ENCODE results near the gene WFIKKN1. TPM values are rescaled to one million over a fixed set of nuclear protein-coding genes. Genes with fewer than 3 reads are reported as not detected.

Gene WFIKKN1
- total RNA-seq, 2 donors from 2014 or later = 7.7 to 11.6 TPM

DNA sequence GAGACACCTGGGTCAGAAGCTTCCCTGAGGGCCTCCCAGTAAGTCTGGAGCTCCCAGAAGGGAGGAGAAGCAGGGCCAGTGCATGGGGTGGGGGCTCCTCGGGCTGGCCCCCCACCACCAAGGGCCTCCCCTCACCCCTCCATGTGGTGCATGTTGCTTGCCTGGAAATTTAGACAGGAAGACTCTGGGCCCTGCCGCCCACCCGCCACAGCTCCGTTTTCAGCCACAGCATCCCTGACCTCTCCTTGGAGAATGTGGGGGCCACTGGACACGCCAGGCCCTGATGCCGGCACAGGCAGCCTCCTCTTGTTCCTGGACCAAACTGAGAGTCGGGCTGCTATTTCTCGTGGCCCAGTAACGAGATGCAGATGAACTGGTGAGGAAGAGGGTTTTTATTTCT, 8.1 kb downstream of the WFIKKN1 start:
- Mint-ChIP-seq H3K4me1 (no peaks in the 10 kb centered on the region), H3K27ac (no peak overlapping the region), H3K9me3 (no peaks in the 10 kb centered on the region), H3K36me3 (ENCODE audit: low read depth) (no peaks in the 10 kb centered on the region), H3K27me3 (ENCODE audit: insufficient read depth) (no peaks in the 10 kb centered on the region), H3K4me3 (no peak overlapping the region)
- Histone ChIP-seq H3K9ac (ENCODE audit: extremely low read depth, low read length, poor library complexity, severe bottlenecking) (no peak overlapping the region), H3K9me3 (ENCODE audit: control insufficient read depth, low read length) (no peaks in the 10 kb centered on the region), H3K4me1 (ENCODE audit: control insufficient read depth, insufficient read depth, low read length) (no peaks in the 10 kb centered on the region), H3K4me3 (ENCODE audit: low read length) (no peak overlapping the region), H3K27ac (ENCODE audit: low read depth, low read length) (no peak overlapping the region), H3K36me3 (ENCODE audit: control insufficient read depth, insufficient read depth, low read length) (no peaks in the 10 kb centered on the region), H3K27me3 (ENCODE audit: control insufficient read depth, insufficient read depth, low read length, poor library complexity, severe bottlenecking) (no peaks in the 10 kb centered on the region)
- TF ChIP-seq, protein P1, sequence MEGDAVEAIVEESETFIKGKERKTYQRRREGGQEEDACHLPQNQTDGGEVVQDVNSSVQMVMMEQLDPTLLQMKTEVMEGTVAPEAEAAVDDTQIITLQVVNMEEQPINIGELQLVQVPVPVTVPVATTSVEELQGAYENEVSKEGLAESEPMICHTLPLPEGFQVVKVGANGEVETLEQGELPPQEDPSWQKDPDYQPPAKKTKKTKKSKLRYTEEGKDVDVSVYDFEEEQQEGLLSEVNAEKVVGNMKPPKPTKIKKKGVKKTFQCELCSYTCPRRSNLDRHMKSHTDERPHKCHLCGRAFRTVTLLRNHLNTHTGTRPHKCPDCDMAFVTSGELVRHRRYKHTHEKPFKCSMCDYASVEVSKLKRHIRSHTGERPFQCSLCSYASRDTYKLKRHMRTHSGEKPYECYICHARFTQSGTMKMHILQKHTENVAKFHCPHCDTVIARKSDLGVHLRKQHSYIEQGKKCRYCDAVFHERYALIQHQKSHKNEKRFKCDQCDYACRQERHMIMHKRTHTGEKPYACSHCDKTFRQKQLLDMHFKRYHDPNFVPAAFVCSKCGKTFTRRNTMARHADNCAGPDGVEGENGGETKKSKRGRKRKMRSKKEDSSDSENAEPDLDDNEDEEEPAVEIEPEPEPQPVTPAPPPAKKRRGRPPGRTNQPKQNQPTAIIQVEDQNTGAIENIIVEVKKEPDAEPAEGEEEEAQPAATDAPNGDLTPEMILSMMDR (conservative IDR thresholded peaks at IDR 0.05) = no peak
- DNase-seq = no peak
- 94 to 98% methylated on average over 6 to 8 of the region's 9 CpGs for WGBS, 2 experiments (ENCODE audit: insufficient coverage in 1 of 2, insufficient read length in 1 of 2)

DNA sequence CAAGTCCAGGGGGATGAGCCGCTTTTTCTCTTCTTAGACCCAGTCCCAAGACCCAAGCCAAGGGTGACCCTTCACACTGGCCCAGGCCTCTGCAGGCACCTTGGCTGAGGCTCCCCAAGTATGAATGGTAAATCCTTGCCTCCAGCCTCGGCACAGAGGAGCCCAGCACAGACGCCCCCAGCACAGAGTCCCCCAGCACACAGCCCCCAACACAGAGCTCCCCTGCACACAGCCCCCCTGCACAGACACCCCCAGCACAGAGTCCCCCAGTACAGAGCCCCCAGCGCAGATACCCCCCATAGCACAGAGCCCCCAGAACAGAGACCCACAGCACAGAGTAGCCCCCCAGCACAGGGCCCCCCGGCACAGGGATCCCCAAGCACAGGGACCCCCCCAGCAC, 9.8 kb downstream of the WFIKKN1 start:
- Mint-ChIP-seq H3K27me3 (ENCODE audit: insufficient read depth) (no peaks in the 10 kb centered on the region), H3K4me3 (peak overlapping the region; percentile 30), H3K9me3 (no peaks in the 10 kb centered on the region), H3K36me3 (ENCODE audit: low read depth) (no peaks in the 10 kb centered on the region), H3K27ac (no peak overlapping the region), H3K4me1 (no peaks in the 10 kb centered on the region)
- Histone ChIP-seq H3K4me3 (ENCODE audit: low read length) (no peak overlapping the region), H3K36me3 (ENCODE audit: control insufficient read depth, insufficient read depth, low read length) (no peaks in the 10 kb centered on the region), H3K9ac (ENCODE audit: extremely low read depth, low read length, poor library complexity, severe bottlenecking) (no peak overlapping the region), H3K9me3 (ENCODE audit: control insufficient read depth, low read length) (no peaks in the 10 kb centered on the region), H3K27ac (ENCODE audit: low read depth, low read length) (no peak overlapping the region), H3K4me1 (ENCODE audit: control insufficient read depth, insufficient read depth, low read length) (no peaks in the 10 kb centered on the region), H3K27me3 (ENCODE audit: control insufficient read depth, insufficient read depth, low read length, poor library complexity, severe bottlenecking) (no peaks in the 10 kb centered on the region)
- DNase-seq = no peak
- 95 to 100% methylated on average over 1 to 2 of the region's 5 CpGs for WGBS, 2 experiments (ENCODE audit: insufficient coverage in 1 of 2, insufficient read length in 1 of 2)
- TF ChIP-seq, protein P1 (conservative IDR thresholded peaks at IDR 0.05) = no peak

DNA sequence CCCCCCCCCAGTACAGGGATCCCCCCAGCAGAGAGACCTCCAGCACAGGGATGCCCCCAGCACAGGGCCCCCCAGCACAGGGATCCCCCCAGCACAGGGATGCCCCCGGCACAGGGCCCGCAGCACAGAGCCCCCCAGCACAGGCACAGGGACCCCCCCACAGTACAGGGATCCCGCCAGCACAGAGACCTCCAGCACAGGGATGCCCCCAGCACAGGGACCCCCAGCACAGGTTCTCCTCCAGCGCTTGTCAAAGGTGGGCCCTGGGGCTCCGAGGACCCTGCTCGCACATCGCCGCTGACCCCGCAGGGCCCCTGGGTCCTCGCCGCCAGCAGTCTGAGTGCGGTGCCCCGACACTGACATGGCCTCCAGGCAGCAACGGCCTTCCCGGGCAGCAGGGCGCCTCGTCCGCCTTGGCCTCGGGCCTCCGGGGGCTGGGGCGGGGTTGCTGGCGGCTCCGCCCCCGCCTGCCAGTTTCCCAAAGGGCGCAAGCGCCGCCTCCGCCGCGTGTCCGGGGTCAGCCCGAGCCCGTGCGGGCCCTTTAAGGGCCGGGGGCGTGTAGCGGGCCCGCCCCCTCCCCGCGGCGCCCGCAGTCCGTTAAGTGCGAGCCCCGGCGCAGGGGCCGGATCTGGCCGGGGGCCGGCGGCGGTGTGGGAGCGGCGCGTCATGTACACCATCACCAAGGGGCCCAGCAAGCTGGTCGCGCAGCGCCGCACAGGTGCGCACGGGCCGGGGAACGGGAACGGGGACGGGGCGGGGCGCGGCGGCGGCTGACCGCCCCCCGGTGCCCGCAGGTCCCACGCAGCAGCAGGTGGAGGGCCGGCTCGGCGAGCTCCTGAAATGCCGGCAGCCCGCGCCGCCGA, 10.8 kb downstream of the WFIKKN1 start, which contains the start of gene MCRIP2:
TSS of gene MCRIP2 (plus strand) at position 503 of the 863 bp plus-strand sequence. CDS start at position 667, 164 bp downstream.
- Histone ChIP-seq H3K9me3 (ENCODE audit: control insufficient read depth, low read length) (no peaks in the 10 kb centered on the region), H3K9ac (ENCODE audit: extremely low read depth, low read length, poor library complexity, severe bottlenecking) (peak within 1 kb of the TSS; percentile 18), H3K36me3 (ENCODE audit: control insufficient read depth, insufficient read depth, low read length) (no peaks in the 10 kb centered on the region), H3K27me3 (ENCODE audit: control insufficient read depth, insufficient read depth, low read length, poor library complexity, severe bottlenecking) (no peaks in the 10 kb centered on the region), H3K27ac (ENCODE audit: low read depth, low read length) (no peak within 1 kb of the TSS), H3K4me1 (ENCODE audit: control insufficient read depth, insufficient read depth, low read length) (no peaks in the 10 kb centered on the region), H3K4me3 (ENCODE audit: low read length) (peak within 1 kb of the TSS; percentile 77)
- TF ChIP-seq, protein P1 (conservative IDR thresholded peaks at IDR 0.05) = no peak
- 1 to 2% methylated on average over 27 to 79 of the region's 81 CpGs for WGBS, 2 experiments (ENCODE audit: insufficient coverage in 1 of 2, insufficient read length in 1 of 2)
- no peaks in the 10 kb centered on the region for H3K27me3 Mint-ChIP-seq (ENCODE audit: insufficient read depth)
- peak; percentile 94 for DNase-seq
- peak within 1 kb of the TSS; percentile 57 for H3K4me3 Mint-ChIP-seq
- H3K9me3 Mint-ChIP-seq = no peaks in the 10 kb centered on the region
- no peaks in the 10 kb centered on the region for H3K36me3 Mint-ChIP-seq (ENCODE audit: low read depth)
- no peaks in the 10 kb centered on the region for H3K4me1 Mint-ChIP-seq
- H3K27ac Mint-ChIP-seq = no peak within 1 kb of the TSS
